Heart right ventricle (tissue), 16 donors: ENCODE data around the gene TPGS2. TPM values are rescaled to one million over a fixed set of nuclear protein-coding genes. Genes with fewer than 3 reads are reported as not detected.
A peak's percentile ranks its signal among the peaks of the same experiment; 100 is the strongest.

ENCODE experiments used
- ATAC-seq, 8 donors: fragments of 200-7000 bp; cut with Tn5 transposase; one replicate each; pipeline ENCODE4 v1.9.1; 2020; ENCODE audit warnings: mild to moderate bottlenecking in 8 of 8, moderate library complexity in 8 of 8, moderate number of reproducible peaks in 1 of 8
- DNase-seq, 2 donors: peaks; one replicate each; pipeline ENCODE4 v3.0.0-alpha.2; 2020
- H3K27ac ChIP-seq, 10 donors: fragments of 200-600 bp; sonication (generic) in 2 of 10; one replicate each; pipeline versions ENCODE4 v1.5.0 to v1.8.0; 2020 to 2022; ENCODE audit warnings: mild to moderate bottlenecking in 3 of 10
- H3K27me3 ChIP-seq, 7 donors: fragments of 200-600 bp; one replicate each; pipeline ENCODE4 v1.8.0; 2021 to 2022; ENCODE audit warnings: mild to moderate bottlenecking in 2 of 7
- H3K36me3 ChIP-seq, 9 donors: fragments of 200-600 bp; sonication (generic) in 1 of 9; one replicate each; pipeline versions ENCODE4 v1.5.0 to v1.8.0; 2020 to 2022; ENCODE audit warnings: mild to moderate bottlenecking in 2 of 9
- H3K4me1 ChIP-seq, 9 donors: fragments of 200-600 bp; sonication (generic) in 1 of 9; one replicate each; pipeline versions ENCODE4 v1.5.0 to v1.8.0; 2020 to 2022; ENCODE audit warnings: mild to moderate bottlenecking in 4 of 9
- H3K4me3 ChIP-seq, 10 donors: fragments of 200-600 bp; sonication (generic) in 2 of 10; one replicate each; pipeline versions ENCODE4 v1.5.0 to v1.8.0; 2020 to 2022; ENCODE audit warnings: mild to moderate bottlenecking in 7 of 10, moderate library complexity in 2 of 10
- H3K9me3 ChIP-seq, 11 donors: fragments of 200-600 bp in 10 of 11; sonication (generic) in 2 of 11; one replicate each; pipeline versions ENCODE4 v1.5.0 to v1.8.0; 2013 to 2022; ENCODE audit warnings: mild to moderate bottlenecking in 2 of 11, control low read depth in 1 of 11, moderate library complexity in 1 of 11
- WGBS, 2 donors: extraction: QIAGEN DNeasy Blood & Tissue Kit; methylation state at CpG; one replicate each; pipeline ENCODE4 v1.1.7; 2013; ENCODE audit warnings: inconsistent platforms in 1 of 2; 5-methylcytosine and 5-hydroxymethylcytosine counted together
- intact Hi-C, 10 donors: fragments of 100-400 bp; cut with DNase I; formaldehyde crosslinking; loops; one replicate each; pipeline versions ENCODE4 v1.11.1 to v1.14.2; 2022
- polyA plus RNA-seq, 2 donors: library from polyadenylated mRNA; stranded (reverse); fragments of 200-250 nt; gene quantifications; one replicate each; pipeline ENCODE4 v1.2.3, GENCODE V29; 2013
- total RNA-seq, 10 donors: library from RNA; stranded (reverse); fragmentation: NEBNext Ultra II Directional in 3 of 10; extraction: Animal tissue kit (Norgen Biotek cat#: 25700) in 3 of 10; gene quantifications; one replicate each; pipeline versions ENCODE4 v1.2.1 to v1.2.4, GENCODE V29; 2021 to 2023
- TF ChIP-seq, protein P1 (sequence below), 9 donors: fragments of 200-600 bp; sonication (generic) in 2 of 9; IDR thresholded peaks; one replicate each; pipeline versions ENCODE4 v1.5.0 to v1.8.0; 2021 to 2022; ENCODE audit warnings: antibody characterized with exemption in 9 of 9, mild to moderate bottlenecking in 5 of 9, moderate library complexity in 1 of 9
- donor health status: Arrhythmogenic right ventricular cardiomyopathy.
- donor health status: ischemic (EF 13 %, LVEDD 7.1; RV severe dilation, severe dysfunction).
- donor health status: healthy with polysubstance abuse.
- donor health status: DM: no; HTN: yes; CAD: no.
- donor health status: DM: no; HTN: no; CAD: no.
- donor health status: ischemic (EF 25% LVEDD 6.9; RV normal size, moderate dysfunction).
- donor health status: ischemic (EF 25% LVEDD 5.7; RV mildly dilated, moderate dysfunction).
- donor health status: healthy.
- donor health status: DM: yes; HTN: yes; CAD: no.
- donor health status: Ischemic cardiomyopathy.
- donor health status: ischemic (EF 35%, LVEDD 5.7; RV mildly dilated, moderate dysfunction).
- donor health status: nonischemic (EF 11% LVEDD 7.7; RV severe dilation, severe dysfunction).
- donor health status: DM: yes; HTN: yes; CAD: no.
- donor health status: PGD.
- donor health status: ischemic (EF 29% LVEDD 5.4; RV normal size, mild dysfunction).
- donor health status: nonischemic (EF 23%, LVEDD 6.1; RV moderate dilation, normal function).

TPGS2 gene
- total and polyA plus RNA-seq, 12 donors = 12.4 to 41.2 (median 27.6) TPM

DNA sequence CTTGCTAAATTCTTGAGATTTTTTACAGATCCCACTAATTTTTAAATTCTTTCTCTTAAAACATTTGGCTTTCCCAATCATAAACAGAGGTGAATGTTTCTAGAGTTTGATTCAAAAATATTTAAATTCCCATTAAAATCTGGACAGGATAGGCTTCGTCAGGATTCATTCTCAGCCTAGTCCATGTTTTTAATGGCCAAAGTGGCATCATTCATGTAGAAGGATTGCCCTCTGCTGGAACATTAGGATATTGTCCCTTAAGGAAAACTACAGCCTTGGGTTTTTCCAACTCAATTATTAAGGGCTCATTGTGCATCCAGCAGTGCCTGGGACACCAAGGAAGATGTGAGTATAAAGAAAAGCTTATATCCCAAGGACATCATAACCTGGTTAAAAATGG, 71.7 kb downstream of the TPGS2 start:
- TF ChIP-seq, protein P1, sequence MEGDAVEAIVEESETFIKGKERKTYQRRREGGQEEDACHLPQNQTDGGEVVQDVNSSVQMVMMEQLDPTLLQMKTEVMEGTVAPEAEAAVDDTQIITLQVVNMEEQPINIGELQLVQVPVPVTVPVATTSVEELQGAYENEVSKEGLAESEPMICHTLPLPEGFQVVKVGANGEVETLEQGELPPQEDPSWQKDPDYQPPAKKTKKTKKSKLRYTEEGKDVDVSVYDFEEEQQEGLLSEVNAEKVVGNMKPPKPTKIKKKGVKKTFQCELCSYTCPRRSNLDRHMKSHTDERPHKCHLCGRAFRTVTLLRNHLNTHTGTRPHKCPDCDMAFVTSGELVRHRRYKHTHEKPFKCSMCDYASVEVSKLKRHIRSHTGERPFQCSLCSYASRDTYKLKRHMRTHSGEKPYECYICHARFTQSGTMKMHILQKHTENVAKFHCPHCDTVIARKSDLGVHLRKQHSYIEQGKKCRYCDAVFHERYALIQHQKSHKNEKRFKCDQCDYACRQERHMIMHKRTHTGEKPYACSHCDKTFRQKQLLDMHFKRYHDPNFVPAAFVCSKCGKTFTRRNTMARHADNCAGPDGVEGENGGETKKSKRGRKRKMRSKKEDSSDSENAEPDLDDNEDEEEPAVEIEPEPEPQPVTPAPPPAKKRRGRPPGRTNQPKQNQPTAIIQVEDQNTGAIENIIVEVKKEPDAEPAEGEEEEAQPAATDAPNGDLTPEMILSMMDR (IDR thresholded peaks at IDR 0.05) = peak in 8 of 9 donors; percentile 32 to 68 (median 66)
- H3K9me3 ChIP-seq = no peaks in the 10 kb centered on the region
- no peak overlapping the region for H3K27ac ChIP-seq
- 17 to 20% methylated on average over 1 of the region's 1 CpG for WGBS, 2 donors
- H3K4me1 ChIP-seq = peaks cover 0 to 44% (median 13%) of the 10 kb centered on the region in 9 donors
- intact Hi-C loops = loop anchor here in 9 of 10 donors (2.0 to 10.0 kb wide), 4 partner anchors 62 to 70 kb away; no protein-coding TSS in a partner anchor
- H3K36me3 ChIP-seq = peaks cover 0 to 17% (median 5%) of the 10 kb centered on the region in 9 donors
- no peak overlapping the region for H3K4me3 ChIP-seq
- DNase-seq (no peak), ATAC-seq (peak in 6 of 8 donors; percentile 32 to 58 (median 57))
- no peaks in the 10 kb centered on the region for H3K27me3 ChIP-seq

DNA sequence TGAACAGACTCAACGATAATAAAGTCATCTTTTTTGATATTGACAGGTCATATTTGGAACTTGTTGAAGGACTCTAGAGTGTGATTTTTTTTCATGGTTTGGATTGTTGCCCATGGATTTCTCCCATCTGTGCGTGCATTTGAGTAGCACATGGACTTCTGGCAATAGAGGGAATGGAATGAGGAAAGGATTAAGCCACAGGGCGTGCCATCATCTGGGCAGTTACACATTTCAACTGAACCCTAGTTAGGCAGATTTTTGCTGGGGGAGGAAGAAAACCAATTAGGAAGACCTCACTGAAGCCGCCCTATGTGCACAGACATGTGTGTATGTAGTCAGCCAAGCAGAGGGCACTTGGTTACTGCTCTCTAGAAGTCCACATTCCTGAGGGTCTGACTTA, 72.6 kb downstream of the TPGS2 start:
- WGBS, 2 donors = 41 to 51% methylated on average over 4 of the region's 4 CpGs
- Histone ChIP-seq H3K27me3 (no peaks in the 10 kb centered on the region), H3K36me3 (peaks cover 0 to 9% (median 0%) of the 10 kb centered on the region in 9 donors), H3K4me3 (no peak overlapping the region), H3K4me1 (peaks cover 0 to 45% (median 13%) of the 10 kb centered on the region in 9 donors), H3K27ac (peak overlapping the region in 2 of 10 donors; percentile 21 to 26), H3K9me3 (no peaks in the 10 kb centered on the region)
- intact Hi-C loops = loop anchor here in 9 of 10 donors (2.0 to 10.0 kb wide), 4 partner anchors 61 to 69 kb away; no protein-coding TSS in a partner anchor
- DNase-seq (no peak), ATAC-seq (peak in 2 of 8 donors; percentile 35 to 49)
- TF ChIP-seq, protein P1 (IDR thresholded peaks at IDR 0.05) = no peak

DNA sequence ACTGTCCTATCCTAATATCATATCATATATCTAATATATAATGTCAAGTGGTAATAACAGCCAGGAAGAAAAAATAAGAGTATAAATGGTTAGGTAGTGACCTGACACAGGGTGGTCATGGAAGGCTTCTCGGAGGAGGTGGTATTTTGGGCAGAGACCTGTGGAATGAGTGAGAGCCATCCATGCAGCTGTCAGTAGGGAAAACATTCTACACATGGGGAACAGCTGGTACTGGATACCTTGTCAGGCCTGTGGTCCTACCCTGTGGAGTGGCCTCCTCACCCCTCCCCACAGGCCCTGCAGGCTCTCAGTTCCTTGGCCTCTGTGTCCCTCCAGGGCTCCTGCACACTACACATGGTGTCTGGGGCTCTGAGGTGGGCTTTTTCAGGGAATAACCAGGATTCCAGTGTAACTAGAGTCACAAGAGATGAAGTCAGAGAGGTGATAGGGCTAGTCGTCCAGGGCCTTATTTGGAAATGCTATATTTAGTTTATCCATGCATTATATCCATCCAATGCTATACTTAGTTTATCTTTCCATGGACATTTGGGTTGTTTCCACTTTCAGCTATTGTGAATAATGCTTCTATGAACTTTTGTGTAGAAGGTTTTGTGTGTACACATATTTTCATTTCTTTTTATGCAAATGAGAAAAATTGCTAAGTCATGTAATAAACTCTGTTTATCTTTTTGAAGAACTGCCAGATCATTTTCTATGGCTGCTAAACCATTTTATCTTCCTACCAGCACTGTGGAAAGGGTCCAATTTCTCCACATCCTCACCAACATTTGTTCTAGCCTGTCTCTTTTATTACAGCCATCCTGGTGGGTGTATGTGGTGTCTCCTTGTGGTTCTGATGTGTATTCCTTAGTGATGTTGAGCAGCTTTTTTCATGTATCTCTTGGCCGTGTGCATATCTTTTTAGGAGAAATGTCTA, 75.6 kb downstream of the TPGS2 start:
- no peak overlapping the region for H3K4me3 ChIP-seq
- WGBS, 2 donors = 31 to 40% methylated on average over 3 of the region's 3 CpGs
- DNase-seq (no peak), ATAC-seq (peak in 4 of 8 donors; percentile 39 to 61 (median 44))
- no peaks in the 10 kb centered on the region for H3K36me3 ChIP-seq
- H3K4me1 ChIP-seq = peaks cover 0 to 40% (median 13%) of the 10 kb centered on the region in 9 donors
- intact Hi-C loops = loop anchor here in 3 of 10 donors (10.0 kb wide), 1 partner anchor 58 kb away; no protein-coding TSS in a partner anchor
- TF ChIP-seq, protein P1 (IDR thresholded peaks at IDR 0.05) = no peak
- no peaks in the 10 kb centered on the region for H3K9me3 ChIP-seq
- H3K27ac ChIP-seq = peak overlapping the region in 6 of 10 donors; percentile 26 to 74 (median 56)
- H3K27me3 ChIP-seq = no peaks in the 10 kb centered on the region

DNA sequence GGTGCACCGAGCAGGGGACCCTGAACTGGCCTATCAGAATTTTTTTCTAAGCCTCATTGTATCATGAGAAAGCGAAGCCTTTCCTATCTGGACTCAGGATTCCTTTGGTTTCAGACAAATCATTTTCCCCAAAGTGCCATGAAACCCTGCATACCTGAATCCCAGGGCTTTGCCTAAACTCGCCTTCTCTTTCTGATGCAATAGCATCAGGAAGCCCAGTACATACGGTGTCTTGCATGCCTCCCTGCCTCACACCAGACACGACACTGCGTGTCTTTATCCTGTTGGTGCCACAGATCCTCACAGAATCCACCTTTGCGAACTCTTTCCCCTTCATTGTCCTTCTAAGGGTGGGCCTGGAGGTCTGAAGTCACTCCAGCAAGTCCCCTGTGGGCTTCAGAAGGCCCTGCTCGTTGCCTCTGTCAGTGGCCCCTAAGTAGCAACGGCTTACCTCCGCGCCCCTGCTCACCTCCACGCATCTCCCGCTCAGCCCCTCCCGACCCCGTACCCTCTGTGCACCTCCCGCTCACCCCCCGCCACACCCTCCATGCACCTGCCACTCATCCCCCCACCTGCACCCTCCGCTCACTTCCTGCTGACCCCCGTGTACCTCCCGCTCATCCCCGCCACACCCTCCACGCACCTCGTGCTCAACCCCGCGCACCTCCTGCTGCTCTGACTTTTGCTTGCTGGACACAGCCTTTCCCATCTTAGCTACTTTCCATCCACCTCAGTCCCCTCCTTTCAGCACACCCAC, 83.4 kb downstream of the TPGS2 start:
- Histone ChIP-seq H3K4me1 (no peaks in the 10 kb centered on the region), H3K36me3 (peaks cover 0 to 58% (median 3%) of the 10 kb centered on the region in 9 donors), H3K27ac (no peak overlapping the region), H3K4me3 (no peak overlapping the region), H3K27me3 (no peaks in the 10 kb centered on the region), H3K9me3 (no peaks in the 10 kb centered on the region)
- 88 to 91% methylated on average over 25 of the region's 25 CpGs for WGBS, 2 donors
- ATAC-seq = peak in 3 of 8 donors; percentile 20 to 38 (median 36)
- DNase-seq = no peak
- TF ChIP-seq, protein P1 (IDR thresholded peaks at IDR 0.05) = no peak
- intact Hi-C loops = no loop called here
